HG03558 (cell line): Measurements from ENCODE around the gene POU2F2.
"Not testable (repeated sequence)": the region's sequence is repeated elsewhere in the genome, so short reads cannot be mapped to it uniquely, and the experiment has no call there.

ENCODE experiments used
- ATAC-seq: cut with Tn5 transposase; IDR thresholded peaks from one replicate; pipeline ENCODE4 v1.9.1; 2021; ENCODE audit warnings: moderate number of reproducible peaks; ENCODE audit not compliant: unreplicated experiment; ENCODE audit errors: extremely low read depth

Gene POU2F2

DNA sequence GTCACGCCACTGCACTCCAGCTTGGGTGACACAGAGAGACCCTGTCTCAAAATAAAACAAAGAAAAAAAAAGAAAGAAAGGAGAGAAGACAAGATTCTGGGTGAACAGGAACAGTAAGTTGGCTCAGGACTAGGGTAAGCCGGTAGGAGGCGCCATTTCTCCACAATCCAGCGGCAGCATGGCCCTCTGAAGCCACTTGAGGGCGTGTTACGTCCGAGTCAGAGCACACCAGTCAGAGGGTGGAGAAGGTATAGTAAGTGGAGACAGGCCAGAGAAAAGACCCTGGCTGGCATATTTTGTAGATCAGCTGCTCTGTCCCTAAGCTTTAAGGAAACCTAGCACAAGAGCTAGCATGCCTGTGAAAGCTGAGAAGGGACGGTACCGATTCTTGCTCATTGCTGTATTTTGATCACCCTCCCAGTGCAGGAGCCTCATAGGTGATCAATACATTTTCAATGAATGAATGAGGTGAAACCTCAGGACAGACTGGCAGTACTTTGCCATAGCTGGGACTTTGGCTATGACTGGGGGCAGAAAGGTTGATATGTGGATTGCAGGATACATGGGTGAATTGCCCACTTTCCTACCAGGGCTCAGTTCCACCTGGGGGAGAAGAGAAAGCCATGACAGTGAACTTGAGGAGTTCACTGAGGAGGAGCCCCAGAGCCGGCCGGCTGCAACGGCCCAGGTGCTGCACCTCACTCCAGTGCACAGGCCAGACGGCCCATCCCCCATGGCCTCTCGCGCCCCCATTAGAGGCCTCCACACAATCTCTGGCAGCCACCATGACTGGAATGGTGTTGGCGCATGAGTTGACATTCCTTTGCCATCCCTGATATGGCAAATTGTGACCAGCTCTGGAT is 23.5 kb downstream of the POU2F2 start:
- ATAC-seq, result no peak

GRCh38 chr19:42105368-42105767 is 26.9 kb downstream of the POU2F2 start:
- ATAC-seq, result no peak

DNA sequence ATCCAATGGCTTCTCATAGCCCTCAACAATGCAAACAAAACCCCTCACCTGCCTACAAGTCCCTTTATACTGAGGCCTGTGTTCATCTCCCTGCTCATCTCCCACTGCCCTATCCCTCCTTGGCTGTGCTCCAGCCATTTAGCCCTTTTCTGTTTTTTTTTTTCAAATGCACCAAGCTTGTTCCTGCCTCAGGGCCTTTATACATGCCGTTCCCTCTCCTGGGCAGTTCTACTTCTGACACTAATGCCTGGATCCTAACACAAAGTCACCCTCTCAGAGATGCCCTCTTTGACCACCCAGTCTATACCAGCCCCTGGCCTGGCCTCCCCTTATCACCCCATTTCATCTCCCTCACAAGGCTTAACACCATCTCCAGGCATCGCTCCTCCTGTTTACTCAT is 29.4 kb downstream of the POU2F2 start:
- no peak for ATAC-seq

DNA sequence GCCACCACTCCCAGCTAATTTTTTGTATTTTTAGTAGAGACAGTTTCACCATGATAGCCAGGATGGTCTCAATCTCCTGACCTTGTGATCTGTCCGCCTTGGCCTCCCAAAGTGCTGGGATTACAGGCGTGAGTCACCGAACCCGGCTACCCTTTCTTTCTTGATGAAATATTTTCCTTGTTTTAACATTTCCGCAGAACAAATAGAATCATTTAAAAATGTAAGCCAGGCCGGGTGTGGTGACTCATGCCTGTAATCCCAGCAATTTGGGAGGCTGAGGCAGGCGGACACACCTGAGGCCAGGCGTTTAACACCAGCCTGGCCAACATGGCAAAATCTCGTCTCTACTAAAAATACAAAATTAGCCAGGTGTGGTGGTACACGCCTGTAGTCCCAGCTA is 32.0 kb downstream of the POU2F2 start:
- ATAC-seq, result not testable (repeated sequence)

DNA sequence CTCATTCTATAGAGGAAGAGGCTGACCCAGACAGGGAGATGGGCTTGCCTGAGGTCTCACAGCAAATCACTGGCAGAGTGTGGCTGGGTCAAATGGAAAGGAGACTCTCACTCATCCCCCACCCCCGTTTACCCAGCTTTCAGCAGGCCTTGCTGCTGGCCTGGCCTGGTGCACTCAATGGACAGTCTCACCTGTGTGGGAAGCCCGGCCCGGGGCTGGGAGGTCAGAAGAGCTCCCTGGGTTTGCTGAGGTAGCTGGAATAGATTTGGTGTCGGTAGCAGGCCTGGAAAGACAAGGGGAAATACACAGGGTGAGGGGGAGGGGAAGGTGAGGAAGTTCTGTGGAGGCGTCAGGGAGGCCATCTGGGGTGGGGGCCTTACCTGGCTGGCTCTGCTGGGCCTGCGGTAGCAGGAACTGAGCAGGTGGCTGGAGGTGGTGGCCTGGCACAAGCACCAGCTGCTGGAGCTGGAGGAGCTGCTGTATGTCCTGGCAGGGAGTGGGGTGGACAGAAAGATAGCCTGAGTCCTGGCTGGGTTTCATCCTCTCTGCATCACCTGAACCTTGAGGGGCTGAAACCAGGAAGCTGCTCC is 32.8 kb downstream of the POU2F2 start:
- ATAC-seq, result no peak

- no peak for ATAC-seq
These were observed 33.5 kb downstream of the POU2F2 start for GRCh38 chr19:42098781-42099180.

GRCh38 chr19:42097461-42097860 is 34.8 kb downstream of the POU2F2 start:
- ATAC-seq, result no peak

DNA sequence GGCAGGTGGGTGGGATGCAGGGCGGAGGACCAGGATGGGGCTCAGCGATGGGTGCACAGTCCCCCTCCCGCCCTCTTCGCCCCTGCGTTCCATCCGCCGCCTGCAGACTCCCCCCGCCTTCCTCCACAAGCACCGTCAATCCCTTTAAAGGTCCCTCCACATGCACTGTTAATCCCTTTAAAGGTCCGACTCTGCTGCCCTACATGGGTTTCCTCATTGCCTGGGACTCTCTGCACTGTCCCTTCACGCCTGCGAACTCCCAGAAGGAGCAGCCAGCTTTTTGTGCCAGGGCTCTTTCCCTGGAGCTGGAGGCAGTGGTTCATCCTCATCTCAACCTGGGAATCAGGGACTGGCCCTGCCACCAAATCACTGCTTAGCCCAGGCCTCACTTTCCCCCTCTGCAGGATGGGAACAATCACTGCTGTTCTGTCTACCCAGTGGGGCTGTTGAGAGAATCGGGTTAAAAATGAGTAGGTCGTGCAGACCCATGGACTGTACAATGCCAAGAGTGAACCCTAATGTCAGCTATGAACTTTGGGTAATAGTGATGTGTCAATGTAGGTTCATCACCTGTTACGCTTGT is 35.9 kb downstream of the POU2F2 start:
- no peak for ATAC-seq

- ATAC-seq, result no peak
These were observed 36.4 kb downstream of the POU2F2 start for GRCh38 chr19:42095814-42096230.

DNA sequence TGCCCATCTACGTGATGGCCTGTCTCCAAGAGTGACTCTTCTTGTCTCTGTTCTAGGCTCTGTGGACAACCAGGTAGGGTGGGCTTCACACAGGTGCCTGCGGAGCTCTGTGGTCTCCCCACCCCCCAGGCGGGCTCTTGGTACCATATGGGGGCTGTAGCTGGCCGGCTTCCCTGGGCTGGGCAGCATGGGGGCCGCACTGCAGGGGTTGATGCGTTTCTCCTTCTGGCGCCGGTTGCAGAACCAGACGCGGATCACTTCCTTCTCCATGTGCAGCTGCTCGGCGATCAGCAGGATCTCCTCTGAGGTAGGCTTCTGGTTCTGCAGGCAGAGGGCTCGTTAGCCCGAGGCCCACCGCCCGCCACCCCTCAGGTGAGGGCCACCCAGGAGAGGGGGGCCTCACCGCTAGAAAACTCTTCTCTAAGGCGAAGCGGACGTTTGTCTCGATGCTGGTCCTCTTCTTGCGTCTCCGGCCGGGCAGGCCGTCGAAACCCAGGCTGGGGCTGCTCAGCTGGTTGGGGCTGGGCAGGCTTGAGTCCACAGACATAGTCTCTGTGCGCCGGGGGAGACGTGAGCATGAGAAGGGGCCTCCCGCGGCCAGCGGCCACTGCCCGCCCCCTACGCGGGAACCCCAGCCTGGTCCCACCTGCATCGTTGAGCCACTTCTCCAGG is 37.0 kb downstream of the POU2F2 start:
- ATAC-seq, result no peak

GRCh38 chr19:42093926-42094325 is 38.3 kb downstream of the POU2F2 start:
- ATAC-seq, result no peak

- no peak for ATAC-seq
These were observed 38.7 kb downstream of the POU2F2 start for GRCh38 chr19:42093505-42093904.

DNA sequence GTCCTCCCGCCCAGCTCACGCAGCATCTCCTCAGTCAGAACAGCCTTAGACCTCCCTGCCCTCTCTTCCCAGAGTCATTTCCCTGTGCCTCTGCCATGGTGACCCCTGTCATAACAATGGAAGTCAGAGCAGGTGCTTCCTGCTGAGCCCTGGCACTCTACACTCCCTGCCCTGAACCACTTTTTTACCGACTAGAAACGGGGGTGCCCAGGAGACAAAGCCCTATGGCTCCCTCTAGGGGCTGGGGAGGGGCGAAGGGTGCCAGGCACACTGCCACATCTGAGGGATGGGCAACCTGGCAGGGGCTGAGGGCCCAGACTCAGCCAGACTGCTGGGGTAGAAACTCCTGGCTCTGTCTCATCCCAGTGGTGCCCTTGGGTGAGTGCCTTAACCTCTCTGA is 39.9 kb downstream of the POU2F2 start:
- no peak for ATAC-seq

DNA sequence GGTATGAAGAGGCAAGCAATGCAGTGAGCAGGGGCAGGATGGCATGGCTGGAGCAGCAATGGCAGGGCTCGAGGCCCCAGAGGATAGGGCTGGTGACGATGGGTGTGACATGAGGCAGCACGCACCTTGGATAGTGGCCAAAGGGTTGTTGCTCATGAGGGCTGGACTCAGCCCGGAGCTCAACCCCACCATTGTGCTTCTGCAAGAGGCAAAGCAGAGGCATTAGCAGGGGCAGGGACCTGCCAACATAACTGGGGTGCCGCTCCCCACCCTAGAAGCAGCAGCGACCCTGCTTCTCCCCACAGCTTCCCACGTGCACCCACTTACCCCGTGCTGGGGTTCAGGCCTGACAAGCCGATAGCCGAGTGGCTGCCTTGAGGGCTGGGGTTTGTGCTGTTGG is 40.5 kb downstream of the POU2F2 start:
- ATAC-seq, result no peak

DNA sequence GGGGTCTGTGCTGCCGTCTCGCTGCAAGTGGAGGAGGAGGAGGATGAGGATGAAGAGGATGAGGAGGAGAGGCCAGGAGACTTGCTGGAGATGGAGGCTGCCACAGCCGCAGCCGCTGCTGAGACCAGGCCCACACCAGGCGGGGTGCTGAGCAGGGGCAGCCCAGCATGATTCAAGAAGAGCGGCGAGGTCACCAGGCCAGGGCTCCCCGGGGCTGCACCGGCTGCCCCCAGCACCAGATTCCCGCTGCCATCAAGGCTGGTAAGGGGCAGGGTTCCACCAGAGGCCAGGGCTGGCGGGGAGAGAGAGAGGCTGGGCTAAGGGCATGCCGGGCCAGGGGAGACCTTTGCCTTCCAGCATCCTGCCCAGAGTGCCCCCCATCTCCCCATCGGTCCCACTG is 40.9 kb downstream of the POU2F2 start:
- ATAC-seq, result no peak

DNA sequence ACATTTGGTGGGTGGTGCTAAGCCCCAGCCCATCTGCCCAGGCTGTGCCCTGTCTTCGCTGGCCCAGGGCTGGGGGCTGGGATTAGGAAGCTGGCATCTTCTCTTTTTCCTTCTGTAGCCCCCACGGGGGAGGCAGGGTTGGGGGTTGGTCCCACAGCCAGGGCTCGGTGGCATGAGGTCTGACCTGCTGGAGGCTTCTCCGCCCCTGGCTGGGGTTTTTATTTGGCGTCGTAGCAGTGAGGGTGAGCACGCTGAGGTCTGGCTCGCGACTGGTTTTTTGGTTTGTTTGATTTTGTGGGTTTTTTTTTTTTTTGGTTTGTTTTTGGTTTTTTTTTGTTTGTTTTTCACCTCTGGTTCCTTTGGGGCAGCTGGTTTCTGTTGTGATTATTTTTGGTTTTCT is 41.6 kb downstream of the POU2F2 start:
- ATAC-seq, result no peak

GRCh38 chr19:42089772-42090171 is 42.5 kb downstream of the POU2F2 start:
- no peak for ATAC-seq

GRCh38 chr19:42089191-42089750 is 43.0 kb downstream of the POU2F2 start:
- no peak for ATAC-seq

GRCh38 chr19:42088471-42089190 is 43.6 kb downstream of the POU2F2 start:
- no peak for ATAC-seq
